ENCODE measurements around the gene ABCC1.
"Not testable (repeated sequence)": the region's sequence is repeated elsewhere in the genome, so short reads cannot be mapped to it uniquely, and the experiment has no call there.

The ABCC1 gene

GRCh38 chr16:16188827-16189226 lies 239.4 kb downstream of the ABCC1 start:
- Histone ChIP-seq H3K27me3 (replicated peaks; ENCODE audit: control insufficient read depth, insufficient read depth, low read length) (peaks cover 39% of the 10 kb centered on the region), H3K9ac (ENCODE audit: low read length) (no peak overlapping the region), H3K36me3 (ENCODE audit: control insufficient read depth, insufficient read depth, low read length, severe bottlenecking) (no peaks in the 10 kb centered on the region), H3K4me1 (ENCODE audit: control insufficient read depth, insufficient read depth, low read length) (no peaks in the 10 kb centered on the region), H3K4me3 (ENCODE audit: low read length) (no peak overlapping the region), H3K9me3 (ENCODE audit: control insufficient read depth, low read length) (no peaks in the 10 kb centered on the region)
- no peak for DNase-seq (ENCODE audit: low read depth)

- no peak for DNase-seq (ENCODE audit: low read depth)
- Histone ChIP-seq H3K27me3 (replicated peaks; ENCODE audit: control insufficient read depth, insufficient read depth, low read length) (peaks cover 36% of the 10 kb centered on the region), H3K9me3 (ENCODE audit: control insufficient read depth, low read length) (no peaks in the 10 kb centered on the region), H3K9ac (ENCODE audit: low read length) (no peak overlapping the region), H3K36me3 (ENCODE audit: control insufficient read depth, insufficient read depth, low read length, severe bottlenecking) (no peaks in the 10 kb centered on the region), H3K4me3 (ENCODE audit: low read length) (no peak overlapping the region), H3K4me1 (ENCODE audit: control insufficient read depth, insufficient read depth, low read length) (no peaks in the 10 kb centered on the region)
Measured at GRCh38 chr16:16189842-16190241, 240.4 kb downstream of the ABCC1 start.

- Histone ChIP-seq H3K4me3 (ENCODE audit: low read length) (no peak overlapping the region), H3K27me3 (replicated peaks; ENCODE audit: control insufficient read depth, insufficient read depth, low read length) (peaks cover 36% of the 10 kb centered on the region), H3K4me1 (ENCODE audit: control insufficient read depth, insufficient read depth, low read length) (no peaks in the 10 kb centered on the region), H3K36me3 (ENCODE audit: control insufficient read depth, insufficient read depth, low read length, severe bottlenecking) (no peaks in the 10 kb centered on the region), H3K9me3 (ENCODE audit: control insufficient read depth, low read length) (no peaks in the 10 kb centered on the region), H3K9ac (ENCODE audit: low read length) (no peak overlapping the region)
- DNase-seq (ENCODE audit: low read depth), result no peak
Measured at GRCh38 chr16:16190546-16190945, 241.1 kb downstream of the ABCC1 start.

- H3K27me3 ChIP-seq (replicated peaks; ENCODE audit: control insufficient read depth, insufficient read depth, low read length), result peaks cover 33% of the 10 kb centered on the region
- not testable (repeated sequence) for H3K9ac ChIP-seq (ENCODE audit: low read length); H3K9me3 ChIP-seq (ENCODE audit: control insufficient read depth, low read length); H3K4me3 ChIP-seq (ENCODE audit: low read length); H3K36me3 ChIP-seq (ENCODE audit: control insufficient read depth, insufficient read depth, low read length, severe bottlenecking); H3K4me1 ChIP-seq (ENCODE audit: control insufficient read depth, insufficient read depth, low read length); DNase-seq (ENCODE audit: low read depth)
Measured at GRCh38 chr16:16190966-16191365, 241.6 kb downstream of the ABCC1 start.

- no peak overlapping the region for H3K4me3 ChIP-seq (ENCODE audit: low read length)
- peaks cover 30% of the 10 kb centered on the region for H3K27me3 ChIP-seq (replicated peaks; ENCODE audit: control insufficient read depth, insufficient read depth, low read length)
- no peaks in the 10 kb centered on the region for H3K4me1 ChIP-seq (ENCODE audit: control insufficient read depth, insufficient read depth, low read length)
- H3K9ac ChIP-seq (ENCODE audit: low read length), result no peak overlapping the region
- DNase-seq (ENCODE audit: low read depth), result no peak
- H3K9me3 ChIP-seq (ENCODE audit: control insufficient read depth, low read length), result no peaks in the 10 kb centered on the region
- no peaks in the 10 kb centered on the region for H3K36me3 ChIP-seq (ENCODE audit: control insufficient read depth, insufficient read depth, low read length, severe bottlenecking)
Measured at GRCh38 chr16:16191493-16192167, 242.2 kb downstream of the ABCC1 start.
